Astrocyte of the cerebellum (primary cell): ENCODE measurements around the gene KCNG1.
A peak's percentile ranks its signal among the peaks of the same experiment; 100 is the strongest.

ENCODE experiments used
- DNase-seq: peaks from one replicate; pipeline ENCODE4 v3.0.0-alpha.2; 2011; ENCODE audit warnings: low read depth
- H3K4me3 ChIP-seq: 2 replicates; pipeline ENCODE4 v1.5.1; 2011; ENCODE audit warnings: mild to moderate bottlenecking, low read depth, low read length, moderate library complexity
- in situ Hi-C: cut with HindIII; loops from 2 replicates; pipeline ENCODE4 v1.10.0; 2017; ENCODE audit warnings: low sequenced_read_pairs
- TF ChIP-seq, protein P1 (sequence below): IDR thresholded peaks from 2 replicates; pipeline ENCODE4 v1.5.1; 2012; ENCODE audit warnings: low read length, low read depth, moderate library complexity, mild to moderate bottlenecking; ENCODE audit errors: missing control alignments

Gene KCNG1

GRCh38 chr20:50957798-50958614 lies 64.9 kb downstream of the KCNG1 start, which contains the start of gene DPM1:
TSS of gene DPM1 (minus strand) at chr20:50958532. CDS start at chr20:50958523, 9 bp downstream.
- peak within 1 kb of the TSS; percentile 95 for H3K4me3 ChIP-seq
- TF ChIP-seq, protein P1, sequence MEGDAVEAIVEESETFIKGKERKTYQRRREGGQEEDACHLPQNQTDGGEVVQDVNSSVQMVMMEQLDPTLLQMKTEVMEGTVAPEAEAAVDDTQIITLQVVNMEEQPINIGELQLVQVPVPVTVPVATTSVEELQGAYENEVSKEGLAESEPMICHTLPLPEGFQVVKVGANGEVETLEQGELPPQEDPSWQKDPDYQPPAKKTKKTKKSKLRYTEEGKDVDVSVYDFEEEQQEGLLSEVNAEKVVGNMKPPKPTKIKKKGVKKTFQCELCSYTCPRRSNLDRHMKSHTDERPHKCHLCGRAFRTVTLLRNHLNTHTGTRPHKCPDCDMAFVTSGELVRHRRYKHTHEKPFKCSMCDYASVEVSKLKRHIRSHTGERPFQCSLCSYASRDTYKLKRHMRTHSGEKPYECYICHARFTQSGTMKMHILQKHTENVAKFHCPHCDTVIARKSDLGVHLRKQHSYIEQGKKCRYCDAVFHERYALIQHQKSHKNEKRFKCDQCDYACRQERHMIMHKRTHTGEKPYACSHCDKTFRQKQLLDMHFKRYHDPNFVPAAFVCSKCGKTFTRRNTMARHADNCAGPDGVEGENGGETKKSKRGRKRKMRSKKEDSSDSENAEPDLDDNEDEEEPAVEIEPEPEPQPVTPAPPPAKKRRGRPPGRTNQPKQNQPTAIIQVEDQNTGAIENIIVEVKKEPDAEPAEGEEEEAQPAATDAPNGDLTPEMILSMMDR, result no peak
- in situ Hi-C loops, result no loop called here
- no peak for DNase-seq

DNA sequence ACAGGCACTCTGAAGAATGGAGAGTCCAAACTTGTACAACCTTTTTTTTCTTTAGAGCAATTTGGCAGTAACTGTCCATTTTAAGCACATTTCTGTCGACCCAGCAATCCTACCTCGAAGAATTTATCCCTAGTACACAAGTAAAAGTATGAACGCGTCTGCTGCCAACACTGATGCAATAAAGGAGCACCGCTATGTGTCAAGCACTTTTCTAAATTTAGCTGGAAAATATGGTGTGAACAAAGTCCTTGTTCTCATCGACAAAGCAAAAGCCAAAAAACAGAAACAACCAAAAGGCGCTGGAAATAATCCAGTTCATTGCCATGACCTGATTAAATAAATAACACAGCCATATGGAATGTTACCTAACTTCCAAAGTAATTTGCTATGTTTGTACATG lies 65.6 kb downstream of the KCNG1 start:
- in situ Hi-C loops, result no loop called here
- DNase-seq, result no peak
- peak overlapping the region; percentile 95 for H3K4me3 ChIP-seq
- TF ChIP-seq, protein P1, result no peak

- no peak overlapping the region for H3K4me3 ChIP-seq
Observed at GRCh38 chr20:50953821-50954220, 69.1 kb downstream of the KCNG1 start.

More at GRCh38 chr20:50953821-50954220, 69.1 kb downstream of the KCNG1 start:
- TF ChIP-seq, protein P1, result no peak
- DNase-seq, result no peak
- in situ Hi-C loops, result no loop called here
